HEK293 (cell line): ENCODE measurements around the gene CKLF.

ENCODE experiments used
- BCL6B ChIP-seq: fragments of 450-650 bp; formaldehyde crosslinking; IDR thresholded peaks from 2 replicates; pipeline ENCODE4 v1.5.1; 2017; ENCODE audit warnings: missing biosample characterization, missing genetic modification characterization
- EGR2 ChIP-seq: fragments of 450-650 bp; formaldehyde crosslinking; IDR thresholded peaks from 2 replicates; pipeline ENCODE4 v1.5.1; 2016; ENCODE audit warnings: low read depth, missing biosample characterization, missing genetic modification characterization
- HOXD13 ChIP-seq: sonication (generic); formaldehyde crosslinking; IDR thresholded peaks from 2 replicates; pipeline ENCODE4 v1.8.0; 2022; ENCODE audit warnings: missing genetic modification reagents, borderline replicate concordance
- SCRT1 ChIP-seq: fragments of 450-650 bp; formaldehyde crosslinking; IDR thresholded peaks from 2 replicates; pipeline ENCODE4 v1.5.1; 2016; ENCODE audit warnings: missing biosample characterization, missing genetic modification characterization, borderline replicate concordance
- SP2 ChIP-seq: fragments of 450-650 bp; formaldehyde crosslinking; IDR thresholded peaks from 2 replicates; pipeline ENCODE4 v1.5.1; 2016; ENCODE audit warnings: missing biosample characterization, missing genetic modification characterization
- SP3 ChIP-seq: fragments of 450-650 bp; formaldehyde crosslinking; IDR thresholded peaks from 2 replicates; pipeline ENCODE4 v1.5.1; 2016; ENCODE audit warnings: missing biosample characterization, missing genetic modification characterization
- ZFHX2 ChIP-seq: fragments of 450-650 bp; formaldehyde crosslinking; conservative IDR thresholded peaks from 2 replicates; pipeline ENCODE4 v1.5.1; 2016; ENCODE audit warnings: missing biosample characterization, missing genetic modification characterization
- ZNF132 ChIP-seq: fragments of 450-650 bp; formaldehyde crosslinking; IDR thresholded peaks from 2 replicates; pipeline ENCODE4 v1.5.1; 2017; ENCODE audit warnings: missing biosample characterization, missing genetic modification characterization, borderline replicate concordance
- ZNF140 ChIP-seq: fragments of 450-650 bp; formaldehyde crosslinking; IDR thresholded peaks from 2 replicates; pipeline ENCODE4 v1.5.1; 2016; ENCODE audit warnings: missing biosample characterization, missing genetic modification characterization
- ZNF155 ChIP-seq: fragments of 450-650 bp; formaldehyde crosslinking; IDR thresholded peaks from 2 replicates; pipeline ENCODE4 v1.5.1; 2016; ENCODE audit warnings: missing biosample characterization, missing genetic modification characterization
- ZNF16 ChIP-seq: fragments of 450-650 bp; formaldehyde crosslinking; IDR thresholded peaks from 2 replicates; pipeline ENCODE4 v1.5.1; 2016; ENCODE audit warnings: low read depth, missing biosample characterization, missing genetic modification characterization
- ZNF223 ChIP-seq: fragments of 450-650 bp; formaldehyde crosslinking; IDR thresholded peaks from 2 replicates; pipeline ENCODE4 v1.5.1; 2016; ENCODE audit warnings: missing biosample characterization, missing genetic modification characterization
- ZNF292 ChIP-seq: fragments of 450-650 bp; formaldehyde crosslinking; IDR thresholded peaks from 2 replicates; pipeline ENCODE4 v1.5.1; 2016; ENCODE audit warnings: low read depth, missing biosample characterization, missing genetic modification characterization, borderline replicate concordance
- ZNF311 ChIP-seq: fragments of 450-650 bp; formaldehyde crosslinking; IDR thresholded peaks from 2 replicates; pipeline ENCODE4 v1.5.1; 2017; ENCODE audit warnings: missing biosample characterization, missing genetic modification characterization, borderline replicate concordance
- ZNF354C ChIP-seq: fragments of 450-650 bp; formaldehyde crosslinking; IDR thresholded peaks from 2 replicates; pipeline ENCODE4 v1.5.1; 2016; ENCODE audit warnings: missing biosample characterization, missing genetic modification characterization, low read depth, borderline replicate concordance
- ZNF433 ChIP-seq: fragments of 450-650 bp; formaldehyde crosslinking; IDR thresholded peaks from 2 replicates; pipeline ENCODE4 v1.5.1; 2016; ENCODE audit warnings: missing biosample characterization, missing genetic modification characterization, low read depth
- ZNF548 ChIP-seq: fragments of 450-650 bp; formaldehyde crosslinking; IDR thresholded peaks from 2 replicates; pipeline ENCODE4 v1.5.1; 2016; ENCODE audit warnings: missing biosample characterization, missing genetic modification characterization
- ZNF560 ChIP-seq: fragments of 450-650 bp; formaldehyde crosslinking; IDR thresholded peaks from 2 replicates; pipeline ENCODE4 v1.5.1; 2017; ENCODE audit warnings: missing biosample characterization, missing genetic modification characterization, borderline replicate concordance
- ZNF654 ChIP-seq: fragments of 450-650 bp; formaldehyde crosslinking; IDR thresholded peaks from 2 replicates; pipeline ENCODE4 v1.5.1; 2016; ENCODE audit warnings: low read depth, missing biosample characterization, missing genetic modification characterization
- ZNF658 ChIP-seq: fragments of 450-650 bp; formaldehyde crosslinking; IDR thresholded peaks from 2 replicates; pipeline ENCODE4; 2016; ENCODE audit warnings: missing biosample characterization, missing genetic modification characterization
- ZNF701 ChIP-seq: fragments of 450-650 bp; formaldehyde crosslinking; IDR thresholded peaks from 2 replicates; pipeline ENCODE4 v1.5.1; 2016; ENCODE audit warnings: missing biosample characterization, missing genetic modification characterization
- ZNF76 ChIP-seq: fragments of 450-650 bp; formaldehyde crosslinking; IDR thresholded peaks from 2 replicates; pipeline ENCODE4; 2016; ENCODE audit warnings: low read depth, missing biosample characterization, missing genetic modification characterization, borderline replicate concordance
- ZNF785 ChIP-seq: fragments of 450-650 bp; formaldehyde crosslinking; IDR thresholded peaks from 2 replicates; pipeline ENCODE4 v1.5.1; 2016; ENCODE audit warnings: missing biosample characterization, missing genetic modification characterization
- ZNF792 ChIP-seq: fragments of 450-650 bp; formaldehyde crosslinking; IDR thresholded peaks from 2 replicates; pipeline ENCODE4 v1.5.1; 2016; ENCODE audit warnings: missing biosample characterization, missing genetic modification characterization
- ZSCAN23 ChIP-seq: fragments of 450-650 bp; formaldehyde crosslinking; IDR thresholded peaks from 2 replicates; pipeline ENCODE4 v1.5.1; 2016; ENCODE audit warnings: missing biosample characterization, missing genetic modification characterization
- TF ChIP-seq, protein P1 (sequence below): fragments of 450-650 bp; formaldehyde crosslinking; IDR thresholded peaks from 2 replicates; pipeline ENCODE4 v1.5.1; 2016; ENCODE audit warnings: missing biosample characterization, missing genetic modification characterization
- TF ChIP-seq, protein P2 (sequence below): fragments of 450-650 bp; IDR thresholded peaks from 2 replicates; pipeline ENCODE4 v1.5.1; 2018; ENCODE audit warnings: missing biosample characterization, mild to moderate bottlenecking, missing genetic modification characterization
- TF ChIP-seq, protein P3 (sequence below): fragments of 450-650 bp; formaldehyde crosslinking; IDR thresholded peaks from 2 replicates; pipeline ENCODE4 v1.5.1; 2017; ENCODE audit warnings: missing biosample characterization, missing genetic modification characterization
- TF ChIP-seq, protein P4 (sequence below): fragments of 450-650 bp; formaldehyde crosslinking; IDR thresholded peaks from 2 replicates; pipeline ENCODE4 v1.5.1; 2016; ENCODE audit warnings: missing biosample characterization, missing genetic modification characterization
- TF ChIP-seq, protein P5 (sequence below): fragments of 450-650 bp; formaldehyde crosslinking; IDR thresholded peaks from 2 replicates; pipeline ENCODE4 v1.5.1; 2016; ENCODE audit warnings: missing biosample characterization, missing genetic modification characterization

The CKLF gene

GRCh38 chr16:66549284-66550131 lies 2.9 kb upstream of the CKLF start, which contains the start of gene TK2 (continued):
- TF ChIP-seq BCL6B (tag by site-specific recombination) = no peak
- 0 out of 2 replicates have a peak, but pooled peaks have one; percentile 32 for TF ChIP-seq ZNF76 (tag by site-specific recombination)
- TF ChIP-seq ZNF433 = no peak
- TF ChIP-seq, protein P1, sequence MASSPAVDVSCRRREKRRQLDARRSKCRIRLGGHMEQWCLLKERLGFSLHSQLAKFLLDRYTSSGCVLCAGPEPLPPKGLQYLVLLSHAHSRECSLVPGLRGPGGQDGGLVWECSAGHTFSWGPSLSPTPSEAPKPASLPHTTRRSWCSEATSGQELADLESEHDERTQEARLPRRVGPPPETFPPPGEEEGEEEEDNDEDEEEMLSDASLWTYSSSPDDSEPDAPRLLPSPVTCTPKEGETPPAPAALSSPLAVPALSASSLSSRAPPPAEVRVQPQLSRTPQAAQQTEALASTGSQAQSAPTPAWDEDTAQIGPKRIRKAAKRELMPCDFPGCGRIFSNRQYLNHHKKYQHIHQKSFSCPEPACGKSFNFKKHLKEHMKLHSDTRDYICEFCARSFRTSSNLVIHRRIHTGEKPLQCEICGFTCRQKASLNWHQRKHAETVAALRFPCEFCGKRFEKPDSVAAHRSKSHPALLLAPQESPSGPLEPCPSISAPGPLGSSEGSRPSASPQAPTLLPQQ = no peak
- no peak for TF ChIP-seq ZNF16 (tag by site-specific recombination)
- peak; percentile 57 for TF ChIP-seq EGR2 (tag by site-specific recombination)
- TF ChIP-seq ZNF654 = no peak
- TF ChIP-seq ZNF132 (tag by site-specific recombination) = no peak
- TF ChIP-seq ZNF560 (tag by site-specific recombination) = no peak
- TF ChIP-seq, protein P2, sequence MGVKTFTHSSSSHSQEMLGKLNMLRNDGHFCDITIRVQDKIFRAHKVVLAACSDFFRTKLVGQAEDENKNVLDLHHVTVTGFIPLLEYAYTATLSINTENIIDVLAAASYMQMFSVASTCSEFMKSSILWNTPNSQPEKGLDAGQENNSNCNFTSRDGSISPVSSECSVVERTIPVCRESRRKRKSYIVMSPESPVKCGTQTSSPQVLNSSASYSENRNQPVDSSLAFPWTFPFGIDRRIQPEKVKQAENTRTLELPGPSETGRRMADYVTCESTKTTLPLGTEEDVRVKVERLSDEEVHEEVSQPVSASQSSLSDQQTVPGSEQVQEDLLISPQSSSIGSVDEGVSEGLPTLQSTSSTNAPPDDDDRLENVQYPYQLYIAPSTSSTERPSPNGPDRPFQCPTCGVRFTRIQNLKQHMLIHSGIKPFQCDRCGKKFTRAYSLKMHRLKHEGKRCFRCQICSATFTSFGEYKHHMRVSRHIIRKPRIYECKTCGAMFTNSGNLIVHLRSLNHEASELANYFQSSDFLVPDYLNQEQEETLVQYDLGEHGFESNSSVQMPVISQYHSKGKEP = 0 out of 2 replicates have a peak, but pooled peaks have one; percentile 35
- no peak for TF ChIP-seq ZNF292 (tag by site-specific recombination)
- no peak for TF ChIP-seq ZNF311 (tag by site-specific recombination)
- no peak for TF ChIP-seq ZNF658 (tag by site-specific recombination)
- no peak for TF ChIP-seq ZNF548 (tag by site-specific recombination)
- TF ChIP-seq ZNF155 (tag by site-specific recombination) = no peak
- TF ChIP-seq ZFHX2 (tag by site-specific recombination) = peak; percentile 82
- peak; percentile 58; the same call in 1 of the 2 replicates for TF ChIP-seq SP3
- TF ChIP-seq ZNF785 (tag by site-specific recombination) = no peak
- TF ChIP-seq ZNF223 (tag by site-specific recombination) = no peak
- TF ChIP-seq HOXD13 = no peak
- TF ChIP-seq, protein P3, sequence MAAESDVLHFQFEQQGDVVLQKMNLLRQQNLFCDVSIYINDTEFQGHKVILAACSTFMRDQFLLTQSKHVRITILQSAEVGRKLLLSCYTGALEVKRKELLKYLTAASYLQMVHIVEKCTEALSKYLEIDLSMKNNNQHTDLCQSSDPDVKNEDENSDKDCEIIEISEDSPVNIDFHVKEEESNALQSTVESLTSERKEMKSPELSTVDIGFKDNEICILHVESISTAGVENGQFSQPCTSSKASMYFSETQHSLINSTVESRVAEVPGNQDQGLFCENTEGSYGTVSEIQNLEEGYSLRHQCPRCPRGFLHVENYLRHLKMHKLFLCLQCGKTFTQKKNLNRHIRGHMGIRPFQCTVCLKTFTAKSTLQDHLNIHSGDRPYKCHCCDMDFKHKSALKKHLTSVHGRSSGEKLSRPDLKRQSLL (tag by site-specific recombination) = no peak; the same call in 1 of the 2 replicates
- TF ChIP-seq ZNF792 (tag by site-specific recombination) = no peak
- TF ChIP-seq, protein P4, sequence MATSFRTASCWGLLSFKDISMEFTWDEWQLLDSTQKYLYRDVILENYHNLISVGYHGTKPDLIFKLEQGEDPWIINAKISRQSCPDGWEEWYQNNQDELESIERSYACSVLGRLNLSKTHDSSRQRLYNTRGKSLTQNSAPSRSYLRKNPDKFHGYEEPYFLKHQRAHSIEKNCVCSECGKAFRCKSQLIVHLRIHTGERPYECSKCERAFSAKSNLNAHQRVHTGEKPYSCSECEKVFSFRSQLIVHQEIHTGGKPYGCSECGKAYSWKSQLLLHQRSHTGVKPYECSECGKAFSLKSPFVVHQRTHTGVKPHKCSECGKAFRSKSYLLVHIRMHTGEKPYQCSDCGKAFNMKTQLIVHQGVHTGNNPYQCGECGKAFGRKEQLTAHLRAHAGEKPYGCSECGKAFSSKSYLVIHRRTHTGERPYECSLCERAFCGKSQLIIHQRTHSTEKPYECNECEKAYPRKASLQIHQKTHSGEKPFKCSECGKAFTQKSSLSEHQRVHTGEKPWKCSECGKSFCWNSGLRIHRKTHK (tag by site-specific recombination) = no peak
- no peak for TF ChIP-seq ZNF354C (tag by site-specific recombination)
- TF ChIP-seq, protein P5, sequence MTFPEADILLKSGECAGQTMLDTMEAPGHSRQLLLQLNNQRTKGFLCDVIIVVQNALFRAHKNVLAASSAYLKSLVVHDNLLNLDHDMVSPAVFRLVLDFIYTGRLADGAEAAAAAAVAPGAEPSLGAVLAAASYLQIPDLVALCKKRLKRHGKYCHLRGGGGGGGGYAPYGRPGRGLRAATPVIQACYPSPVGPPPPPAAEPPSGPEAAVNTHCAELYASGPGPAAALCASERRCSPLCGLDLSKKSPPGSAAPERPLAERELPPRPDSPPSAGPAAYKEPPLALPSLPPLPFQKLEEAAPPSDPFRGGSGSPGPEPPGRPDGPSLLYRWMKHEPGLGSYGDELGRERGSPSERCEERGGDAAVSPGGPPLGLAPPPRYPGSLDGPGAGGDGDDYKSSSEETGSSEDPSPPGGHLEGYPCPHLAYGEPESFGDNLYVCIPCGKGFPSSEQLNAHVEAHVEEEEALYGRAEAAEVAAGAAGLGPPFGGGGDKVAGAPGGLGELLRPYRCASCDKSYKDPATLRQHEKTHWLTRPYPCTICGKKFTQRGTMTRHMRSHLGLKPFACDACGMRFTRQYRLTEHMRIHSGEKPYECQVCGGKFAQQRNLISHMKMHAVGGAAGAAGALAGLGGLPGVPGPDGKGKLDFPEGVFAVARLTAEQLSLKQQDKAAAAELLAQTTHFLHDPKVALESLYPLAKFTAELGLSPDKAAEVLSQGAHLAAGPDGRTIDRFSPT (tag by site-specific recombination) = peak; percentile 45; the same call in 1 of the 2 replicates
- TF ChIP-seq ZNF701 (tag by site-specific recombination) = no peak
- 0 out of 2 replicates have a peak, but pooled peaks have one; percentile 6 for TF ChIP-seq ZNF140 (tag by site-specific recombination)
- TF ChIP-seq SCRT1 = 0 out of 2 replicates have a peak, but pooled peaks have one; percentile 56
- 0 out of 2 replicates have a peak, but pooled peaks have one; percentile 22 for TF ChIP-seq ZSCAN23 (tag by site-specific recombination)
- peak; percentile 82 for TF ChIP-seq SP2 (tag by site-specific recombination)
